ENCODE data around the gene POLD3.

POLD3 gene

GRCh38 chr11:74684661-74685060 lies 92.3 kb downstream of the POLD3 start:
- in situ Hi-C loops (cut with MboI; ENCODE audit: low sequenced_read_pairs), result no loop called here

GRCh38 chr11:74685338-74685737 lies 93.0 kb downstream of the POLD3 start:
- in situ Hi-C loops (cut with MboI; ENCODE audit: low sequenced_read_pairs), result no loop called here

DNA sequence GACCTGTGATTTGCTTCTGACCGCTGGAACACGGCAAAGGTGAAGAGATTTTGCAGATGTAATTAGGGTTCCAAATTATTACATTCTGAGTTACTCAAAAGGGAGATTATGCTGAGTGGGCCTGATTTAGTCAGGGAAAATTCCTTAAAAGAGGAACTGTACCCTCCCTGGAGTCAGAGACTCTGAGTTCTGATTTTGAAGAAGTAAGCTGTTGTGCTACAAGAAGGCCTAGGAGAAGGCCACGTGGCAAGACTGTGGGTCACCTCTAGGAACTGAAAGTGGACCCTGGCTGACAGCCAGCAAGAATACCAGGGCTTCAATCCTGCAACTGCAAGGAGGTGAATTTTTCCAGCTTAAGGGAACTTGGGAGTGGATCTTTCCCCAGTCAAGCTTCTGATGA lies 93.5 kb downstream of the POLD3 start:
- in situ Hi-C loops (cut with MboI; ENCODE audit: low sequenced_read_pairs), result no loop called here

DNA sequence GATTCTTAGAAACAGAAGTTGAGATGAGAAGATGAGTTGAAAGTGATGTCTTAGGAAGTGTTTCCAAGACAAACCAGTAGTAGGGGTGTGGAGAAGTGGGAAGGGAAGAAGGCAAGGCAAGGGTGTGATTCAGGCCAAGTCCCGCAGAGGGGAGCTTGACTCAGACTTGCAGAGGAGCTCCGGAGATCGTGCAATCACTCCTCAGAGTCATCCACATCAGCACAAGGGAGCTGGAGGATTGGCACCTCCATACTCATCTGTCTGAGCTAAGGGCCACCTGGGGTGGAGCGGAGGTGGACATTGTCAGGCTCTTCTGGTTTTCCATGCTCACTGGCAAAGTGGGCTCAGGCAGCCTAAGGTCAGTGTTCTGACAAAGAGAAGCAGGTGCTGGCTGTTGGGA lies 94.4 kb downstream of the POLD3 start:
- in situ Hi-C loops (cut with MboI; ENCODE audit: low sequenced_read_pairs), result no loop called here

- in situ Hi-C loops (cut with MboI; ENCODE audit: low sequenced_read_pairs), result no loop called here
Measured at GRCh38 chr11:74687237-74688023, 95.0 kb downstream of the POLD3 start.

GRCh38 chr11:74689666-74690065 lies 97.3 kb downstream of the POLD3 start:
- in situ Hi-C loops (cut with MboI; ENCODE audit: low sequenced_read_pairs), result no loop called here

DNA sequence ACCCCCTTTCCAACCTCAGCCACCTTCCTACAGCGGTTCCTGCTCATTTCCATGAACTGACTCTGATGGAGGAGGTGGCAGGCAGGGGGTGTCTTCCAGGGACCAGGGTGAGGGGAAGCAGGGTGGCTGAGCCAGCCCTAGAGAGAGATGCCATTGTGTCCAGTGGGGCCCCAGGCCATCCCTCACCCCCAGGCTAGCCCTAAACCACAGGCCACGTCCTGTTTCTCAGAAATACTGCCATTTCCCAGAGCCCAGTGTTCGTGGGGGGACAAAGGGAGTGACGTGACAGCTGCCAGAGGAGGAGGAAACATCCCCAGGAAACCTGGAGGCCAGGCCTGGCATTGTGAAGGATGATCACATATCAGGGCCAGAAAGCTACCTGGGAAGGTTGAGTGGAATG lies 99.4 kb downstream of the POLD3 start:
- in situ Hi-C loops (cut with MboI; ENCODE audit: low sequenced_read_pairs), result no loop called here

Data from HL-60/S4 treated with retinoic acid at 250 ng/mL for 4 days and 3 days (cell line).